CD4-positive, CD25-positive, alpha-beta regulatory T cell (primary cell): Measurements from ENCODE around the gene ERICH6B. TPM values are rescaled to one million over a fixed set of nuclear protein-coding genes. Genes with fewer than 3 reads are reported as not detected.

Source experiments
- ATAC-seq, 2 donors: fragments of 150-1000 bp; cut with Tn5 transposase; one replicate each; pipeline ENCODE4 v1.10.0; 2021; ENCODE audit warnings: low read depth in 2 of 2, moderate number of reproducible peaks in 2 of 2, moderate library complexity in 1 of 2
- DNase-seq, 3 donors: peaks; one replicate each; pipeline versions ENCODE4 v3.0.0 to v3.0.0-alpha.2; 2012 to 2022; ENCODE audit warnings: mixed read lengths in 1 of 3
- H3K27ac ChIP-seq: one replicate; pipeline ENCODE4 v1.7.0; 2013; ENCODE audit warnings: mild to moderate bottlenecking, low read length; ENCODE audit not compliant: insufficient read depth, poor library complexity, severe bottlenecking
- H3K27me3 ChIP-seq: one replicate; pipeline ENCODE4 v1.7.0; 2013; ENCODE audit warnings: low read length; ENCODE audit not compliant: control insufficient read depth, insufficient read depth
- H3K36me3 ChIP-seq: one replicate; pipeline ENCODE4 v1.7.0; 2013; ENCODE audit warnings: mild to moderate bottlenecking, low read length, moderate library complexity; ENCODE audit not compliant: control insufficient read depth, insufficient read depth
- H3K4me1 ChIP-seq: 2 replicates; pipeline ENCODE4 v1.7.0; 2013; ENCODE audit warnings: mild to moderate bottlenecking, low read length; ENCODE audit not compliant: insufficient read depth, control insufficient read depth, poor library complexity, severe bottlenecking
- H3K4me3 ChIP-seq: one replicate; pipeline ENCODE4 v1.7.0; 2013; ENCODE audit warnings: low read depth, mild to moderate bottlenecking, low read length, moderate library complexity
- H3K9me3 ChIP-seq, 2 experiments: 1 replicate in 1 of 2; 2 replicates in 1 of 2; pipeline ENCODE4 v1.7.0; 2013; ENCODE audit warnings: low read length in 2 of 2, mild to moderate bottlenecking in 1 of 2, moderate library complexity in 1 of 2; ENCODE audit not compliant: control insufficient read depth in 2 of 2
- H3K27ac Mint-ChIP-seq, 3 donors: one replicate each; pipeline ENCODE4 v1.8.0; 2020 to 2022; ENCODE audit warnings: mild to moderate bottlenecking in 3 of 3, mixed read lengths in 3 of 3, moderate library complexity in 2 of 3
- H3K27me3 Mint-ChIP-seq: one replicate; pipeline ENCODE4 v1.8.0; 2022; ENCODE audit warnings: mild to moderate bottlenecking, mixed read lengths
- H3K36me3 Mint-ChIP-seq: one replicate; pipeline ENCODE4 v1.8.0; 2020; ENCODE audit warnings: mixed read lengths
- H3K4me1 Mint-ChIP-seq, 4 donors: one replicate each; pipeline ENCODE4 v1.8.0; 2020 to 2022; ENCODE audit warnings: mixed read lengths in 4 of 4, mild to moderate bottlenecking in 1 of 4
- H3K4me3 Mint-ChIP-seq, 4 donors: one replicate each; pipeline ENCODE4 v1.8.0; 2020 to 2022; ENCODE audit warnings: mild to moderate bottlenecking in 4 of 4, mixed read lengths in 4 of 4, moderate library complexity in 3 of 4
- H3K9me3 Mint-ChIP-seq, 7 donors: one replicate each; pipeline ENCODE4 v1.8.0; 2020 to 2022; ENCODE audit warnings: mixed read lengths in 7 of 7, mild to moderate bottlenecking in 3 of 7, moderate library complexity in 2 of 7
- polyA plus RNA-seq, 4 donors: library from polyadenylated mRNA; unstranded; fragments of 300-500 nt; fragmentation: Illumina TruSeq; gene quantifications; one replicate each; pipeline ENCODE4 v1.2.3, GENCODE V29; 2021
- total RNA-seq: library from RNA; stranded (reverse); gene quantifications from one replicate; pipeline ENCODE4 v1.2.3, GENCODE V29; 2022

The ERICH6B gene
- total and polyA plus RNA-seq, 5 donors from 2014 or later = 0.38 TPM; not detected in 4

- Mint-ChIP-seq H3K27me3 (peaks cover 47% of the 10 kb centered on the region), H3K9me3 (peaks cover 0 to 2% (median 0%) of the 10 kb centered on the region in 7 donors), H3K36me3 (no peaks in the 10 kb centered on the region), H3K27ac (no peak overlapping the region), H3K4me1 (peaks cover 0 to 6% (median 2%) of the 10 kb centered on the region in 4 donors), H3K4me3 (no peak overlapping the region)
- Histone ChIP-seq H3K27ac (no peak overlapping the region), H3K36me3 (no peaks in the 10 kb centered on the region), H3K27me3 (peaks cover 14% of the 10 kb centered on the region), H3K9me3 (no peaks in the 10 kb centered on the region), H3K4me1 (no peaks in the 10 kb centered on the region), H3K4me3 (no peak overlapping the region)
- peak in 2 of 3 donors; percentile 18 to 41 for DNase-seq
- no peak for ATAC-seq
Observed at GRCh38 chr13:45623516-45624090, 8.1 kb upstream of the ERICH6B start.

- H3K4me3 ChIP-seq = no peak overlapping the region
- H3K27ac ChIP-seq = no peak overlapping the region
- Mint-ChIP-seq H3K27ac (no peak overlapping the region), H3K4me3 (no peak overlapping the region), H3K27me3 (peaks cover 45% of the 10 kb centered on the region), H3K36me3 (no peaks in the 10 kb centered on the region), H3K9me3 (peaks cover 0 to 5% (median 0%) of the 10 kb centered on the region in 7 donors), H3K4me1 (peaks cover 0 to 4% (median 2%) of the 10 kb centered on the region in 4 donors)
- no peaks in the 10 kb centered on the region for H3K4me1 ChIP-seq
- DNase-seq (no peak), ATAC-seq (no peak)
- peaks cover 14% of the 10 kb centered on the region for H3K27me3 ChIP-seq
- H3K36me3 ChIP-seq = no peaks in the 10 kb centered on the region
- no peaks in the 10 kb centered on the region for H3K9me3 ChIP-seq
Observed at GRCh38 chr13:45621950-45622349, 6.4 kb upstream of the ERICH6B start.

- Mint-ChIP-seq H3K9me3 (peaks cover 0 to 2% (median 0%) of the 10 kb centered on the region in 7 donors), H3K27ac (no peak overlapping the region), H3K4me3 (no peak overlapping the region), H3K27me3 (peaks cover 24% of the 10 kb centered on the region), H3K36me3 (no peaks in the 10 kb centered on the region), H3K4me1 (no peaks in the 10 kb centered on the region)
- ATAC-seq (no peak), DNase-seq (no peak)
- H3K9me3 ChIP-seq = no peaks in the 10 kb centered on the region
- H3K36me3 ChIP-seq = no peaks in the 10 kb centered on the region
- H3K4me3 ChIP-seq = no peak overlapping the region
- peaks cover 20% of the 10 kb centered on the region for H3K27me3 ChIP-seq
- no peak overlapping the region for H3K27ac ChIP-seq
- H3K4me1 ChIP-seq = no peaks in the 10 kb centered on the region
Observed at GRCh38 chr13:45607931-45608330, 7.6 kb downstream of the ERICH6B start.

- Mint-ChIP-seq H3K36me3 (no peaks in the 10 kb centered on the region), H3K9me3 (peaks cover 0 to 2% (median 0%) of the 10 kb centered on the region in 7 donors), H3K4me3 (no peak overlapping the region), H3K27me3 (peaks cover 21% of the 10 kb centered on the region), H3K27ac (no peak overlapping the region), H3K4me1 (no peaks in the 10 kb centered on the region)
- DNase-seq (no peak), ATAC-seq (no peak)
- H3K27ac ChIP-seq = no peak overlapping the region
- no peaks in the 10 kb centered on the region for H3K36me3 ChIP-seq
- H3K9me3 ChIP-seq = no peaks in the 10 kb centered on the region
- H3K27me3 ChIP-seq = peaks cover 5% of the 10 kb centered on the region
- no peaks in the 10 kb centered on the region for H3K4me1 ChIP-seq
- H3K4me3 ChIP-seq = no peak overlapping the region
Observed at GRCh38 chr13:45604892-45605291, 10.6 kb downstream of the ERICH6B start.

GRCh38 chr13:45603338-45603737 is 12.2 kb downstream of the ERICH6B start:
- Mint-ChIP-seq H3K4me3 (no peak overlapping the region), H3K27ac (no peak overlapping the region), H3K36me3 (no peaks in the 10 kb centered on the region), H3K4me1 (no peaks in the 10 kb centered on the region), H3K9me3 (peaks cover 0 to 2% (median 0%) of the 10 kb centered on the region in 7 donors), H3K27me3 (peaks cover 13% of the 10 kb centered on the region)
- no peak for DNase-seq
- ATAC-seq = no peak
- H3K27me3 ChIP-seq = no peaks in the 10 kb centered on the region
- H3K4me3 ChIP-seq = no peak overlapping the region
- no peaks in the 10 kb centered on the region for H3K4me1 ChIP-seq
- no peak overlapping the region for H3K27ac ChIP-seq
- H3K36me3 ChIP-seq = no peaks in the 10 kb centered on the region
- H3K9me3 ChIP-seq = no peaks in the 10 kb centered on the region

- Histone ChIP-seq H3K4me3 (no peak overlapping the region), H3K36me3 (no peaks in the 10 kb centered on the region), H3K4me1 (no peaks in the 10 kb centered on the region), H3K27ac (no peak overlapping the region), H3K27me3 (peaks cover 2% of the 10 kb centered on the region), H3K9me3 (no peaks in the 10 kb centered on the region)
- no peaks in the 10 kb centered on the region for H3K36me3 Mint-ChIP-seq
- DNase-seq (no peak), ATAC-seq (no peak)
- peaks cover 0 to 2% (median 0%) of the 10 kb centered on the region in 7 donors for H3K9me3 Mint-ChIP-seq
- peak overlapping the region in 1 of 3 donors; percentile 74 for H3K27ac Mint-ChIP-seq
- H3K4me3 Mint-ChIP-seq = no peak overlapping the region
- H3K27me3 Mint-ChIP-seq = peaks cover 11% of the 10 kb centered on the region
- H3K4me1 Mint-ChIP-seq = no peaks in the 10 kb centered on the region
Observed at GRCh38 chr13:45602183-45603170, 13.1 kb downstream of the ERICH6B start.

GRCh38 chr13:45601680-45602079 is 13.9 kb downstream of the ERICH6B start:
- Mint-ChIP-seq H3K4me1 (no peaks in the 10 kb centered on the region), H3K9me3 (peaks cover 0 to 2% (median 0%) of the 10 kb centered on the region in 7 donors), H3K27me3 (peaks cover 17% of the 10 kb centered on the region), H3K4me3 (no peak overlapping the region), H3K36me3 (no peaks in the 10 kb centered on the region), H3K27ac (no peak overlapping the region)
- Histone ChIP-seq H3K4me1 (no peaks in the 10 kb centered on the region), H3K27ac (no peak overlapping the region), H3K27me3 (peaks cover 5% of the 10 kb centered on the region), H3K4me3 (no peak overlapping the region), H3K36me3 (no peaks in the 10 kb centered on the region), H3K9me3 (no peaks in the 10 kb centered on the region)
- ATAC-seq = no peak
- no peak for DNase-seq
